HepG2 (cell line): Measurements from ENCODE around the gene MTRFR. TPM values are rescaled to one million over a fixed set of nuclear protein-coding genes. Genes with fewer than 3 reads are reported as not detected.

ENCODE experiments used
- ATAC-seq: fragments of 200-7000 bp; cut with Tn5 transposase; 3 replicates; pipeline ENCODE4 v1.9.1; 2020; ENCODE audit warnings: mild to moderate bottlenecking, moderate library complexity
- BruUV-seq: library from RNA; stranded (reverse); fragments of 400-500 nt; replicated peaks from 2 replicates; lab custom pipeline; 2021; lab: Mats Ljungman, UMichigan
- CTCF ChIA-PET: fragments of 300-600 bp; formaldehyde crosslinking; extraction: SDS; loops from one replicate; lab custom pipeline; 2021; ENCODE audit warnings: low total read pairs, inconsistent platforms, low intra/inter-chr PET ratio; lab: Yijun Ruan, JAX
- POLR2A ChIA-PET: fragments of 350-600 bp; sonication (Branson Sonifier 250); formaldehyde crosslinking; loops from one replicate; lab custom pipeline; 2020; ENCODE audit warnings: antibody characterized with exemption, inconsistent platforms; lab: Yijun Ruan, JAX
- DNase-seq: peaks from one replicate; pipeline ENCODE4 v3.0.0-alpha.2; 2015; ENCODE audit warnings: low spot score
- FAIRE-seq: peaks from 3 replicates; lab custom pipeline; 2011; peaks lifted over from hg19 to GRCh38; lab: Jason Lieb, UNC
- H2AFZ ChIP-seq: one replicate; pipeline ENCODE4 v1.6.1; 2011; ENCODE audit warnings: low read length, inconsistent platforms
- H3K27ac ChIP-seq: fragments of 300-600 bp; 3 replicates; pipeline ENCODE4 v1.8.0; 2011; ENCODE audit warnings: mixed run types, mild to moderate bottlenecking, mixed read lengths, low read length, inconsistent platforms; ENCODE audit not compliant: insufficient read depth; ENCODE audit errors: extremely low read length
- H3K27me3 ChIP-seq, 2 experiments: fragments of 200-600 bp in 1 of 2; 2 replicates in 1 of 2; 3 replicates in 1 of 2; pipeline versions ENCODE4 v1.6.0 to v1.8.0; 2011; ENCODE audit warnings: low read length in 2 of 2, mild to moderate bottlenecking in 2 of 2, moderate library complexity in 2 of 2, inconsistent platforms in 1 of 2; ENCODE audit not compliant: insufficient read depth in 2 of 2, control insufficient read depth in 1 of 2
- H3K36me3 ChIP-seq, 2 experiments: fragments of 200-600 bp in 1 of 2; replicated peaks in 1 of 2; 2 replicates in 1 of 2; 3 replicates in 1 of 2; pipeline versions ENCODE4 v1.5.1 to v1.8.0; 2011; ENCODE audit warnings: low read length in 2 of 2, inconsistent platforms in 1 of 2; ENCODE audit not compliant: insufficient read depth in 2 of 2, control insufficient read depth in 1 of 2
- H3K4me1 ChIP-seq: 2 replicates; pipeline ENCODE4 v1.5.1; 2012; ENCODE audit warnings: low read length, inconsistent platforms; ENCODE audit not compliant: insufficient read depth
- H3K4me2 ChIP-seq: 2 replicates; pipeline ENCODE4 v1.6.0; 2011; ENCODE audit warnings: low read depth, low read length, inconsistent platforms
- H3K4me3 ChIP-seq, 3 experiments: fragments of 200-600 bp in 1 of 3; sonication (generic), shearing (Covaris generic) in 1 of 3; replicated peaks in 1 of 3; 2 replicates each; pipeline ENCODE4 v1.5.1; 2011 to 2016; ENCODE audit warnings: low read length in 3 of 3, inconsistent platforms in 2 of 3, low read depth in 2 of 3, mild to moderate bottlenecking in 2 of 3, control low read depth in 1 of 3, mixed read lengths in 1 of 3; ENCODE audit not compliant: insufficient read depth in 1 of 3
- H3K79me2 ChIP-seq: one replicate; pipeline ENCODE4 v1.6.1; 2011; ENCODE audit warnings: low read length, inconsistent platforms; ENCODE audit not compliant: insufficient read depth
- H3K9ac ChIP-seq: 2 replicates; pipeline ENCODE4 v1.6.0; 2011; ENCODE audit warnings: mild to moderate bottlenecking, low read depth, low read length, inconsistent platforms; ENCODE audit not compliant: insufficient read depth
- H3K9me3 ChIP-seq: 2 replicates; pipeline ENCODE4 v1.5.1; 2012; ENCODE audit warnings: mild to moderate bottlenecking, low read length
- H4K20me1 ChIP-seq: 2 replicates; pipeline ENCODE4 v1.6.0; 2011; ENCODE audit warnings: inconsistent platforms, mild to moderate bottlenecking, low read length, moderate library complexity; ENCODE audit not compliant: insufficient read depth
- BCL6 ChIP-seq: IDR thresholded peaks from 2 replicates; pipeline ENCODE4 v1.6.1; 2016; ENCODE audit warnings: missing genetic modification reagents, missing compliant biosample characterization
- CCAR2 ChIP-seq: fragments of 200-400 bp; formaldehyde crosslinking; optimal IDR thresholded peaks from 2 replicates; pipeline ENCODE3; 2018; ENCODE audit warnings: low read depth, mild to moderate bottlenecking, low read length, moderate library complexity
- JARID2 ChIP-seq: sonication (generic); formaldehyde crosslinking; IDR thresholded peaks from 2 replicates; pipeline ENCODE4 v1.8.1; 2023; ENCODE audit warnings: missing genetic modification reagents, inconsistent platforms; ENCODE audit not compliant: insufficient replicate concordance
- NPAS2 ChIP-seq: sonication (generic); formaldehyde crosslinking; IDR thresholded peaks from 2 replicates; pipeline ENCODE4 v1.8.0; 2022; ENCODE audit warnings: mild to moderate bottlenecking, missing genetic modification reagents, borderline replicate concordance
- PAWR ChIP-seq: sonication (generic); formaldehyde crosslinking; IDR thresholded peaks from 2 replicates; pipeline ENCODE4 v1.4.0; 2020; ENCODE audit warnings: missing genetic modification reagents, mild to moderate bottlenecking, borderline replicate concordance
- RBAK ChIP-seq: sonication (generic); formaldehyde crosslinking; IDR thresholded peaks from 2 replicates; pipeline ENCODE4 v1.5.1; 2020; ENCODE audit warnings: mild to moderate bottlenecking, missing genetic modification reagents
- REPIN1 ChIP-seq: sonication (generic); formaldehyde crosslinking; IDR thresholded peaks from 2 replicates; pipeline ENCODE4 v1.8.0; 2022; ENCODE audit warnings: missing genetic modification reagents, low read depth, mild to moderate bottlenecking, borderline replicate concordance
- ZNF546 ChIP-seq: sonication (generic); formaldehyde crosslinking; conservative IDR thresholded peaks from 2 replicates; pipeline ENCODE4 v1.8.1; 2023; ENCODE audit warnings: mild to moderate bottlenecking, missing genetic modification reagents
- ZNF572 ChIP-seq: sonication (generic); formaldehyde crosslinking; IDR thresholded peaks from 2 replicates; pipeline ENCODE4 v1.5.1; 2020; ENCODE audit warnings: mild to moderate bottlenecking, missing genetic modification reagents
- ZNF574 ChIP-seq: sonication (generic); formaldehyde crosslinking; IDR thresholded peaks from 2 replicates; pipeline ENCODE4 v1.4.0; 2020; ENCODE audit warnings: missing genetic modification reagents
- ZNF7 ChIP-seq: IDR thresholded peaks from 2 replicates; pipeline ENCODE4 v1.6.1; 2016; ENCODE audit warnings: missing biosample characterization, missing genetic modification reagents
- ZSCAN9 ChIP-seq: IDR thresholded peaks from 2 replicates; pipeline ENCODE4 v1.6.1; 2016; ENCODE audit warnings: borderline replicate concordance
- WGBS: methylation state at CpG from one replicate; pipeline ENCODE4 v1.1.6; 2017; ENCODE audit warnings: low lambda C conversion rate; 5-methylcytosine and 5-hydroxymethylcytosine counted together
- in situ Hi-C: cut with HindIII; loops from 2 replicates; pipeline ENCODE4 v1.10.0; 2017; ENCODE audit warnings: low pct_unique_long_range_greater_than_20kb; ENCODE audit not compliant: extremely low pct_ligation_motif_present
- intact Hi-C: fragments of 100-400 bp; cut with micrococcal nuclease; formaldehyde crosslinking; loops from one replicate; pipeline ENCODE4 v1.10.0; 2022; ENCODE audit not compliant: unreplicated experiment
- polyA plus RNA-seq, 8 experiments: library from polyadenylated mRNA; depleted of rRNA in 3 of 8; stranded (reverse) in 7 of 8; unstranded in 1 of 8; fragments of >200 nt; fragmentation: Illumina TruSeq in 4 of 8; extraction: Trizol in 4 of 8; gene quantifications; 2 replicates each; pipeline versions ENCODE4 v1.2.1 to v1.2.3, GENCODE V29; 2011 to 2016; ENCODE audit warnings: low read depth in 4 of 8, missing spikeins in 1 of 8, mixed read lengths in 1 of 8; ENCODE audit not compliant: insufficient read depth in 1 of 8
- total RNA-seq, 5 experiments: library from RNA; depleted of rRNA; stranded (reverse); fragments of >200 nt; fragmentation: Illumina TruSeq; extraction: Trizol; gene quantifications; 2 replicates each; pipeline ENCODE4 v1.2.3, GENCODE V29; 2016; ENCODE audit warnings: low read depth in 1 of 5

Gene MTRFR
- total and polyA plus RNA-seq, 2 of the 13 experiments (the other 11 are each of a cell fraction or from before 2014, with no cell fraction given), result 7.1 to 9.9 TPM

- peaks cover 29% of the 10 kb centered on the region for H3K79me2 ChIP-seq
- H4K20me1 ChIP-seq, result 0 out of 2 replicates have a peak, but pooled peaks cover 3% of the 10 kb centered on the region
- intact Hi-C loops, result loop anchor here (1.0 kb wide), 1 partner anchor 195 kb away; no protein-coding TSS in a partner anchor
- H3K27ac ChIP-seq, result no peak overlapping the region
- H3K27me3 ChIP-seq, result no peaks in the 10 kb centered on the region; a peak in 1 of 5 replicates
- in situ Hi-C loops, result loop anchor here (25.0 kb wide), 1 partner anchor 376 kb away; no protein-coding TSS in a partner anchor
- 63% methylated on average over 2 of the region's 2 CpGs for WGBS
- POLR2A ChIA-PET, result interaction anchor here (0.7 to 1.2 kb wide), 3 partner anchors 125 to 254 kb away, joined by 3 read pairs; no protein-coding TSS in a partner anchor
- peaks cover 1 to 19% of the 10 kb centered on the region in 2 experiments; a peak in 4 of 5 replicates for H3K36me3 ChIP-seq
- no peaks in the 10 kb centered on the region for H3K9me3 ChIP-seq
- CTCF ChIA-PET, result interaction anchor here (1.2 kb wide), 2 partner anchors 191 to 286 kb away, joined by 3 to 5 read pairs; no protein-coding TSS in a partner anchor
- H2AFZ ChIP-seq, result no peak overlapping the region
- H3K9ac ChIP-seq, result no peak overlapping the region
- FAIRE-seq (no peak), ATAC-seq (no peak), DNase-seq (no peak)
- peaks cover 28% of the 10 kb centered on the region for H3K4me1 ChIP-seq
- no TSS peak for BruUV-seq
- no peak overlapping the region for H3K4me3 ChIP-seq
- 0 out of 2 replicates have a peak, but pooled peaks have one; percentile 8 for TF ChIP-seq REPIN1 (CRISPR knock-in tag)
- no peak for TF ChIP-seq JARID2
- H3K4me2 ChIP-seq, result no peak overlapping the region
Observed at GRCh38 chr12:123238330-123238682, 5.1 kb downstream of the MTRFR start.

- FAIRE-seq (no peak), ATAC-seq (no peak), DNase-seq (no peak)
- intact Hi-C loops (loop anchor here (1.0 kb wide), 1 partner anchor 196 kb away; no protein-coding TSS in a partner anchor), in situ Hi-C loops (loop anchor here (25.0 kb wide), 1 partner anchor 377 kb away; no protein-coding TSS in a partner anchor)
- Histone ChIP-seq H3K4me3 (no peak overlapping the region), H3K9me3 (no peaks in the 10 kb centered on the region), H3K79me2 (peaks cover 23% of the 10 kb centered on the region), H3K4me2 (no peak overlapping the region), H4K20me1 (0 out of 2 replicates have a peak, but pooled peaks cover 3% of the 10 kb centered on the region), H3K4me1 (peaks cover 28% of the 10 kb centered on the region), H2AFZ (no peak overlapping the region), H3K36me3 (peaks cover 1 to 19% of the 10 kb centered on the region in 2 experiments; a peak in 4 of 5 replicates), H3K27me3 (no peaks in the 10 kb centered on the region; a peak in 1 of 5 replicates), H3K9ac (no peak overlapping the region), H3K27ac (no peak overlapping the region)
- ChIA-PET POLR2A (interaction anchor here (1.1 kb wide), 1 partner anchor 127 kb away, joined by 3 read pairs; no protein-coding TSS in a partner anchor), CTCF (no interaction called here)
- no TSS peak for BruUV-seq
- 98% methylated on average over 6 of the region's 6 CpGs for WGBS
- no peak for TF ChIP-seq ZNF7 (CRISPR knock-in tag)
- no peak for TF ChIP-seq ZNF574 (CRISPR knock-in tag)
- TF ChIP-seq NPAS2 (CRISPR knock-in tag), result no peak
- no peak for TF ChIP-seq ZSCAN9 (CRISPR knock-in tag)
- TF ChIP-seq RBAK (CRISPR knock-in tag), result no peak
- no peak for TF ChIP-seq BCL6
- no peak for TF ChIP-seq ZNF572 (CRISPR knock-in tag)
- TF ChIP-seq ZNF546, result no peak
- TF ChIP-seq CCAR2, result no peak
- no peak for TF ChIP-seq PAWR (CRISPR knock-in tag)
Observed at GRCh38 chr12:123238961-123239360, 5.7 kb downstream of the MTRFR start.
